Mesenchymal stem cell (in vitro differentiated cells and primary cell): ENCODE measurements around the gene FOXP1.
A peak's percentile ranks its signal among the peaks of the same experiment; 100 is the strongest.

Source experiments
- DNase-seq: peaks from one replicate; pipeline ENCODE4 v3.0.0-alpha.2; 2013
- H2AFZ ChIP-seq: one replicate; pipeline ENCODE4 v1.6.1; 2013; ENCODE audit warnings: low read depth, mild to moderate bottlenecking, control low read depth, inconsistent platforms, low read length, moderate library complexity
- H2AK5ac ChIP-seq: 2 replicates; pipeline ENCODE4 v1.6.1; 2013; ENCODE audit warnings: low read length, moderate library complexity, mild to moderate bottlenecking, inconsistent platforms; ENCODE audit not compliant: severe bottlenecking
- H2BK120ac ChIP-seq: one replicate; pipeline ENCODE4 v1.6.1; 2013; ENCODE audit warnings: low read depth, mild to moderate bottlenecking, inconsistent platforms, low read length, moderate library complexity
- H2BK12ac ChIP-seq, 2 experiments: one replicate each; pipeline ENCODE4 v1.6.1; 2013; ENCODE audit warnings: inconsistent platforms in 2 of 2, low read length in 2 of 2, mild to moderate bottlenecking in 2 of 2, moderate library complexity in 2 of 2, control low read depth in 1 of 2
- H2BK15ac ChIP-seq: one replicate; pipeline ENCODE4 v1.6.1; 2013; ENCODE audit warnings: mild to moderate bottlenecking, low read depth, inconsistent platforms; ENCODE audit not compliant: poor library complexity, severe bottlenecking
- H2BK5ac ChIP-seq: 2 replicates; pipeline ENCODE4 v1.6.1; 2013; ENCODE audit warnings: low read depth, mild to moderate bottlenecking, low read length, control low read depth, inconsistent platforms; ENCODE audit not compliant: poor library complexity, severe bottlenecking
- H3K14ac ChIP-seq, 2 experiments: one replicate each; pipeline ENCODE4 v1.6.1; 2013; ENCODE audit warnings: inconsistent platforms in 2 of 2, low read length in 2 of 2, control low read depth in 1 of 2, mild to moderate bottlenecking in 1 of 2, moderate library complexity in 1 of 2
- H3K18ac ChIP-seq, 2 experiments: one replicate each; pipeline ENCODE4 v1.6.1; 2013; ENCODE audit warnings: inconsistent platforms in 2 of 2, low read length in 2 of 2, control low read depth in 1 of 2, low read depth in 1 of 2, mild to moderate bottlenecking in 1 of 2
- H3K23ac ChIP-seq, 2 experiments: one replicate each; pipeline ENCODE4 v1.6.1; 2013; ENCODE audit warnings: inconsistent platforms in 2 of 2, low read length in 2 of 2, mild to moderate bottlenecking in 2 of 2, moderate library complexity in 2 of 2, control low read depth in 1 of 2
- H3K27ac ChIP-seq: 2 replicates; pipeline ENCODE4 v1.5.1; 2013; ENCODE audit warnings: mild to moderate bottlenecking, moderate library complexity, low read length, control low read depth, inconsistent platforms; ENCODE audit not compliant: poor library complexity, severe bottlenecking
- H3K27me3 ChIP-seq, 2 experiments: 2 replicates each; pipeline versions ENCODE4 v1.6.1 to v1.7.0; 2013; ENCODE audit warnings: low read length in 2 of 2, mild to moderate bottlenecking in 2 of 2, moderate library complexity in 2 of 2, control low read depth in 1 of 2, inconsistent platforms in 1 of 2; ENCODE audit not compliant: control insufficient read depth in 1 of 2, insufficient read depth in 1 of 2
- H3K36me3 ChIP-seq, 2 experiments: 2 replicates each; pipeline versions ENCODE4 v1.6.1 to v1.7.0; 2013; ENCODE audit warnings: low read length in 2 of 2, control low read depth in 1 of 2, inconsistent platforms in 1 of 2, low read depth in 1 of 2, mild to moderate bottlenecking in 1 of 2; ENCODE audit not compliant: insufficient read depth in 2 of 2, control insufficient read depth in 1 of 2
- H3K4ac ChIP-seq, 2 experiments: one replicate each; pipeline ENCODE4 v1.6.1; 2013; ENCODE audit warnings: inconsistent platforms in 2 of 2, low read length in 2 of 2, mild to moderate bottlenecking in 2 of 2, moderate library complexity in 2 of 2, control low read depth in 1 of 2, low read depth in 1 of 2
- H3K4me1 ChIP-seq: 2 replicates; pipeline ENCODE4 v1.6.1; 2013; ENCODE audit warnings: low read depth, low read length, control low read depth; ENCODE audit not compliant: control insufficient read depth, insufficient read depth
- H3K4me2 ChIP-seq: 2 replicates; pipeline ENCODE4 v1.6.1; 2013; ENCODE audit warnings: low read length, mild to moderate bottlenecking, inconsistent platforms; ENCODE audit not compliant: poor library complexity, severe bottlenecking
- H3K4me3 ChIP-seq, 2 experiments: 2 replicates each; pipeline versions ENCODE4 v1.5.1 to v1.7.0; 2013; ENCODE audit warnings: low read length in 2 of 2, mild to moderate bottlenecking in 2 of 2, control low read depth in 1 of 2, low read depth in 1 of 2; ENCODE audit not compliant: insufficient read depth in 1 of 2
- H3K79me1 ChIP-seq: replicated peaks from 2 replicates; pipeline ENCODE4 v1.6.1; 2013; ENCODE audit warnings: mild to moderate bottlenecking, control low read depth, low read length, inconsistent platforms; ENCODE audit not compliant: poor library complexity, severe bottlenecking
- H3K9ac ChIP-seq: 2 replicates; pipeline ENCODE4 v1.7.0; 2013; ENCODE audit warnings: mild to moderate bottlenecking, low read length, moderate library complexity
- H3K9me3 ChIP-seq: 2 replicates; pipeline ENCODE4 v1.7.0; 2013; ENCODE audit warnings: mild to moderate bottlenecking, low read length; ENCODE audit not compliant: control insufficient read depth
- H4K8ac ChIP-seq: one replicate; pipeline ENCODE4 v1.6.1; 2013; ENCODE audit warnings: inconsistent platforms, mild to moderate bottlenecking, low read length, moderate library complexity
- H4K91ac ChIP-seq: one replicate; pipeline ENCODE4 v1.6.1; 2013; ENCODE audit warnings: mild to moderate bottlenecking, low read length, inconsistent platforms
- WGBS: methylation state at CpG from one replicate; pipeline ENCODE4 v1.1.7; 2013; ENCODE audit warnings: mixed read lengths; 5-methylcytosine and 5-hydroxymethylcytosine counted together

The FOXP1 gene

GRCh38 chr3:71252466-71252865 is 331.1 kb downstream of the FOXP1 start:
- no peak overlapping the region for H2BK15ac ChIP-seq
- H3K4me1 ChIP-seq = peaks cover 2% of the 10 kb centered on the region
- H3K4ac ChIP-seq = no peak overlapping the region
- no peak overlapping the region for H3K4me2 ChIP-seq
- H2BK5ac ChIP-seq = no peak overlapping the region
- H3K18ac ChIP-seq = no peak overlapping the region
- no peak for DNase-seq
- no peak overlapping the region for H3K23ac ChIP-seq
- H2AK5ac ChIP-seq = no peak overlapping the region
- H2AFZ ChIP-seq = no peak overlapping the region
- peak overlapping the region in 1 of 2 experiments; percentile 79 for H2BK12ac ChIP-seq
- H3K14ac ChIP-seq = no peak overlapping the region
- H3K27ac ChIP-seq = no peak overlapping the region
- WGBS = 93% methylated on average over 2 of the region's 2 CpGs
- H3K9me3 ChIP-seq = no peaks in the 10 kb centered on the region
- H4K8ac ChIP-seq = no peak overlapping the region
- no peak overlapping the region for H4K91ac ChIP-seq
- H3K9ac ChIP-seq = no peak overlapping the region
- H2BK120ac ChIP-seq = no peak overlapping the region
- no peaks in the 10 kb centered on the region for H3K27me3 ChIP-seq
- peaks cover 35% of the 10 kb centered on the region for H3K79me1 ChIP-seq
- H3K4me3 ChIP-seq = no peak overlapping the region
- H3K36me3 ChIP-seq = no peaks in the 10 kb centered on the region

- peaks cover 35% of the 10 kb centered on the region for H3K79me1 ChIP-seq
- H4K91ac ChIP-seq = no peak overlapping the region
- no peak overlapping the region for H2AFZ ChIP-seq
- no peak overlapping the region for H3K18ac ChIP-seq
- H3K36me3 ChIP-seq = no peaks in the 10 kb centered on the region
- H3K9me3 ChIP-seq = no peaks in the 10 kb centered on the region
- H3K27me3 ChIP-seq = no peaks in the 10 kb centered on the region
- no peak overlapping the region for H3K14ac ChIP-seq
- H3K27ac ChIP-seq = no peak overlapping the region
- H2BK120ac ChIP-seq = no peak overlapping the region
- no peak overlapping the region for H2BK12ac ChIP-seq
- H2BK15ac ChIP-seq = no peak overlapping the region
- no peak overlapping the region for H2AK5ac ChIP-seq
- H3K9ac ChIP-seq = no peak overlapping the region
- H3K4ac ChIP-seq = no peak overlapping the region
- no peak overlapping the region for H2BK5ac ChIP-seq
- WGBS = 48% methylated on average over 6 of the region's 8 CpGs
- DNase-seq = peak; percentile 53
- H4K8ac ChIP-seq = no peak overlapping the region
- H3K4me1 ChIP-seq = peaks cover 5% of the 10 kb centered on the region
- no peak overlapping the region for H3K23ac ChIP-seq
- H3K4me3 ChIP-seq = no peak overlapping the region
- no peak overlapping the region for H3K4me2 ChIP-seq
Measured at GRCh38 chr3:71251156-71251775, 332.3 kb downstream of the FOXP1 start.

DNA sequence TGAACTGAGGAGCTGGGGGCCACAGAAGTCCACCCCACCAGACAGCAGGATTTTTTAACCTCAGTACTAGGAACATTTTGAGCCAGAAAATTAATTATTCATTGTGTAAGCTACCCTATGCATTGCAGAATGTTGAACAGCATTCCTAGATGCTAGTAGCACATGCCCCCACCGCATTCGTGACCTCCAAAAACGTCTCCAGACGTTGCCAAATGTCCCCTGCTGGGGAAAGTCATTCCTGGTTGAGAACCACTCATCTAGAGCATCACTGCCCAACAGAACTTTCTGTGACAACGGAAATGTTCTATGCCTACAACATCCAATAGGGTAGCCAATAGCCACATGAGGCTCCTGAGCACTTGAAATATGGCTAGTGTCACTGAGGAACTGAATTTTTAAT is 333.5 kb downstream of the FOXP1 start:
- Histone ChIP-seq H2BK120ac (peak overlapping the region; percentile 3), H3K79me1 (peaks cover 33% of the 10 kb centered on the region), H3K9ac (no peak overlapping the region), H3K4me2 (no peak overlapping the region), H2BK12ac (no peak overlapping the region), H3K4me1 (peaks cover 9% of the 10 kb centered on the region), H3K27ac (no peak overlapping the region), H3K27me3 (no peaks in the 10 kb centered on the region), H4K91ac (no peak overlapping the region), H2BK5ac (no peak overlapping the region), H3K18ac (no peak overlapping the region), H3K9me3 (no peaks in the 10 kb centered on the region), H3K14ac (no peak overlapping the region), H3K4me3 (no peak overlapping the region), H2AK5ac (no peak overlapping the region), H2BK15ac (no peak overlapping the region), H2AFZ (no peak overlapping the region), H4K8ac (no peak overlapping the region), H3K36me3 (no peaks in the 10 kb centered on the region), H3K23ac (no peak overlapping the region), H3K4ac (peak overlapping the region in 1 of 2 experiments; percentile 36)
- WGBS = 85% methylated on average over 4 of the region's 5 CpGs
- DNase-seq = no peak

DNA sequence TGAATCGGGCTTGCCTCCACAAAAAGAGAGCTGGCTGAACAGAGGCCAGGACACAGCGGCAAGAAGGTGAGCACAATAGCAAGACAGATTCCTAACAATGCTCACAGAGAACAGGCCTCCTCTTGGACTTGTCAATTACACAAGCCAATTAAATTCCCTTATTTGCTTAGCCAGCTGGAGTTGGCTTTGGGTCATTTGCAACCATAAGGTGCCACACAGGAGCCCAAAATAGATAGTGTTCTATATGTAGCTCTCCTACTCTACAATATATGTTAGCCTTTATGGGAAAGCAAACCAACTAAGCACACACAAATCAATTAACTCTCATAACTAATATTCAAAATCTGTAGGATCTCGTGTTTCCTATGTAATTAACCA is 335.6 kb downstream of the FOXP1 start:
- peak overlapping the region in 1 of 2 experiments; percentile 15 for H2BK12ac ChIP-seq
- H2AFZ ChIP-seq = no peak overlapping the region
- no peaks in the 10 kb centered on the region for H3K27me3 ChIP-seq
- H3K4ac ChIP-seq = no peak overlapping the region
- H3K9ac ChIP-seq = no peak overlapping the region
- H2BK5ac ChIP-seq = no peak overlapping the region
- H3K14ac ChIP-seq = no peak overlapping the region
- H3K36me3 ChIP-seq = no peaks in the 10 kb centered on the region
- no peak for DNase-seq
- H3K79me1 ChIP-seq = peaks cover 30% of the 10 kb centered on the region
- H3K9me3 ChIP-seq = no peaks in the 10 kb centered on the region
- H2BK15ac ChIP-seq = no peak overlapping the region
- no peak overlapping the region for H3K4me2 ChIP-seq
- WGBS = 95% methylated on average over 3 of the region's 3 CpGs
- H3K4me3 ChIP-seq = no peak overlapping the region
- no peak overlapping the region for H3K27ac ChIP-seq
- no peak overlapping the region for H4K8ac ChIP-seq
- H2BK120ac ChIP-seq = no peak overlapping the region
- no peak overlapping the region for H3K23ac ChIP-seq
- H2AK5ac ChIP-seq = no peak overlapping the region
- H3K4me1 ChIP-seq = peaks cover 11% of the 10 kb centered on the region
- H4K91ac ChIP-seq = no peak overlapping the region
- no peak overlapping the region for H3K18ac ChIP-seq
